ENCODE data around the gene MAPKAPK5.
A peak's percentile ranks its signal among the peaks of the same experiment; 100 is the strongest.
"Not testable (repeated sequence)": the region's sequence is repeated elsewhere in the genome, so short reads cannot be mapped to it uniquely, and the experiment has no call there.

Gene MAPKAPK5

GRCh38 chr12:111819191-111820158 lies 22.6 kb upstream of the MAPKAPK5 start:
- no peak overlapping the region for H3K4me3 ChIP-seq (ENCODE audit: control insufficient read depth, low read depth, low read length)
- DNase-seq (ENCODE audit: low read depth) = no peak
- TF ChIP-seq CTCF (IDR thresholded peaks at IDR 0.05; ENCODE audit: control insufficient read depth, insufficient read depth, low read depth, low read length, missing control alignments) = no peak

- not testable (repeated sequence) for H3K4me3 ChIP-seq (ENCODE audit: control insufficient read depth, low read depth, low read length); DNase-seq (ENCODE audit: low read depth)
These were observed 21.2 kb upstream of the MAPKAPK5 start for GRCh38 chr12:111820828-111821227.

GRCh38 chr12:111822886-111823285 lies 19.1 kb upstream of the MAPKAPK5 start:
- no peak overlapping the region for H3K4me3 ChIP-seq (ENCODE audit: control insufficient read depth, low read depth, low read length)
- no peak for DNase-seq (ENCODE audit: low read depth)
- no peak for TF ChIP-seq CTCF (IDR thresholded peaks at IDR 0.05; ENCODE audit: control insufficient read depth, insufficient read depth, low read depth, low read length, missing control alignments)

- TF ChIP-seq CTCF (IDR thresholded peaks at IDR 0.05; ENCODE audit: control insufficient read depth, insufficient read depth, low read depth, low read length, missing control alignments) = no peak
- DNase-seq (ENCODE audit: low read depth) = no peak
- H3K4me3 ChIP-seq (ENCODE audit: control insufficient read depth, low read depth, low read length) = no peak overlapping the region
These were observed 18.1 kb upstream of the MAPKAPK5 start for GRCh38 chr12:111823891-111824290.

- not testable (repeated sequence) for H3K4me3 ChIP-seq (ENCODE audit: control insufficient read depth, low read depth, low read length); DNase-seq (ENCODE audit: low read depth)
These were observed 17.7 kb upstream of the MAPKAPK5 start for GRCh38 chr12:111824312-111824711.

- H3K4me3 ChIP-seq (ENCODE audit: control insufficient read depth, low read depth, low read length) = no peak overlapping the region
- TF ChIP-seq CTCF (IDR thresholded peaks at IDR 0.05; ENCODE audit: control insufficient read depth, insufficient read depth, low read depth, low read length, missing control alignments) = no peak
- no peak for DNase-seq (ENCODE audit: low read depth)
These were observed 16.5 kb upstream of the MAPKAPK5 start for GRCh38 chr12:111825509-111825908.

GRCh38 chr12:111826316-111826715 lies 15.7 kb upstream of the MAPKAPK5 start:
- no peak overlapping the region for H3K4me3 ChIP-seq (ENCODE audit: control insufficient read depth, low read depth, low read length)
- no peak for TF ChIP-seq CTCF (IDR thresholded peaks at IDR 0.05; ENCODE audit: control insufficient read depth, insufficient read depth, low read depth, low read length, missing control alignments)
- DNase-seq (ENCODE audit: low read depth) = peak; percentile 17

Measured in AG09309 (cell line).